Prostate gland (tissue), 2 donors: ENCODE measurements around the gene METRNL. TPM values are rescaled to one million over a fixed set of nuclear protein-coding genes. Genes with fewer than 3 reads are reported as not detected.

Experiments
- DNase-seq: peaks from one replicate; pipeline ENCODE4 v3.0.0-alpha.2; 2019; ENCODE audit warnings: low spot score
- H3K27ac ChIP-seq, 2 donors: fragments of 200-600 bp; sonication (generic); 2 replicates each; pipeline ENCODE4 v1.5.1; 2017 to 2019
- H3K27me3 ChIP-seq: fragments of 200-600 bp; sonication (generic); replicated peaks from 2 replicates; pipeline ENCODE4 v1.5.1; 2019; ENCODE audit not compliant: insufficient read depth
- H3K36me3 ChIP-seq, 2 donors: fragments of 200-600 bp; sonication (generic); 1 replicate in 1 of 2; 2 replicates in 1 of 2; pipeline versions ENCODE4 v1.5.1 to v1.8.1; 2017 to 2019
- H3K4me1 ChIP-seq: fragments of 200-600 bp; sonication (generic); replicated peaks from 2 replicates; pipeline ENCODE4 v1.5.1; 2019
- H3K4me3 ChIP-seq, 2 donors: fragments of 200-600 bp; sonication (generic); 2 replicates each; pipeline ENCODE4 v1.5.1; 2017 to 2019
- H3K9me3 ChIP-seq: fragments of 200-600 bp; sonication (generic); 2 replicates; pipeline ENCODE4 v1.5.1; 2017
- CTCF ChIP-seq, 4 experiments: fragments of 200-600 bp in 2 of 4; fragments of 450-650 bp in 2 of 4; sonication (generic) in 2 of 4; IDR thresholded peaks; 1 replicate in 3 of 4; 2 replicates in 1 of 4; pipeline ENCODE4 v1.5.1; 2016 to 2019; ENCODE audit warnings: antibody characterized with exemption in 4 of 4, mild to moderate bottlenecking in 2 of 4, moderate library complexity in 2 of 4
- POLR2A ChIP-seq: fragments of 450-650 bp; IDR thresholded peaks from one replicate; pipeline ENCODE4 v1.6.1; 2016; ENCODE audit warnings: antibody characterized with exemption, mild to moderate bottlenecking
- POLR2AphosphoS5 ChIP-seq: sonication (generic); formaldehyde crosslinking; IDR thresholded peaks from one replicate; pipeline ENCODE4 v1.6.1; 2017; ENCODE audit warnings: antibody characterized with exemption
- WGBS: methylation state at CpG from one replicate; pipeline ENCODE4 v1.1.5; 2018; 5-methylcytosine and 5-hydroxymethylcytosine counted together
- intact Hi-C: fragments of 100-400 bp; cut with DNase I; formaldehyde crosslinking; loops from one replicate; pipeline ENCODE4 v1.14.2; 2022
- total RNA-seq, 2 donors: library from RNA; depleted of rRNA; stranded (reverse); fragments of >200 nt; gene quantifications; one replicate each; pipeline ENCODE4 v1.1.0, GENCODE V29; 2016

The METRNL gene
- total RNA-seq, 2 donors from 2014 or later = 22.4 to 59.4 TPM

GRCh38 chr17:83143817-83144231 lies 64.4 kb downstream of the METRNL start:
- Histone ChIP-seq H3K4me3 (no peak overlapping the region), H3K27ac (no peak overlapping the region), H3K36me3 (no peaks in the 10 kb centered on the region), H3K9me3 (no peaks in the 10 kb centered on the region), H3K4me1 (no peaks in the 10 kb centered on the region), H3K27me3 (no peaks in the 10 kb centered on the region)
- intact Hi-C loops = no loop called here
- 81% methylated on average over 10 of the region's 10 CpGs for WGBS
- TF ChIP-seq POLR2AphosphoS5 = no peak
- no peak for TF ChIP-seq POLR2A
- no peak for TF ChIP-seq CTCF (IDR thresholded peaks at IDR 0.05)
- no peak for DNase-seq

Other genes with a start within 250 kb of the METRNL start
- gene ZNF750, start 239.6 kb upstream of the METRNL start, total RNA-seq = 10 to 100 TPM in 1 of 2 donors, 1 to 10 TPM in 1; 7.0 to 10.3 TPM